Glutamatergic neuron (in vitro differentiated cells): ENCODE data around the gene DSP. TPM values are rescaled to one million over a fixed set of nuclear protein-coding genes. Genes with fewer than 3 reads are reported as not detected.

Experiments used
- DNase-seq: peaks from one replicate; pipeline ENCODE4 v3.0.0; 2022
- H3K27ac Mint-ChIP-seq: one replicate; pipeline ENCODE4 v1.8.0; 2020; ENCODE audit warnings: mild to moderate bottlenecking, mixed read lengths, inconsistent platforms; ENCODE audit not compliant: unreplicated experiment
- H3K27me3 Mint-ChIP-seq: one replicate; pipeline ENCODE4 v1.8.0; 2020; ENCODE audit warnings: mild to moderate bottlenecking, moderate library complexity, mixed read lengths, inconsistent platforms; ENCODE audit not compliant: unreplicated experiment
- H3K36me3 Mint-ChIP-seq: one replicate; pipeline ENCODE4 v1.8.0; 2020; ENCODE audit warnings: mild to moderate bottlenecking, mixed read lengths, inconsistent platforms; ENCODE audit not compliant: unreplicated experiment
- H3K4me1 Mint-ChIP-seq: one replicate; pipeline ENCODE4 v1.8.0; 2020; ENCODE audit warnings: mild to moderate bottlenecking, low read depth, mixed read lengths, inconsistent platforms; ENCODE audit not compliant: unreplicated experiment
- H3K4me3 Mint-ChIP-seq: one replicate; pipeline ENCODE4 v1.8.0; 2020; ENCODE audit warnings: mild to moderate bottlenecking, mixed read lengths, inconsistent platforms; ENCODE audit not compliant: unreplicated experiment
- H3K9me3 Mint-ChIP-seq: one replicate; pipeline ENCODE4 v1.8.0; 2020; ENCODE audit warnings: mild to moderate bottlenecking, moderate library complexity, mixed read lengths, inconsistent platforms; ENCODE audit not compliant: unreplicated experiment
- total RNA-seq: library from RNA; stranded (reverse); fragmentation: NEBNext Ultra II Directional; extraction: Animal tissue kit (Norgen Biotek cat#: 25700); gene quantifications from one replicate; pipeline ENCODE4 v1.2.1, GENCODE V29; 2021; ENCODE audit not compliant: unreplicated experiment
- TF ChIP-seq, protein P1 (sequence below): fragments of 200-600 bp; sonication (generic); IDR thresholded peaks from one replicate; pipeline ENCODE4 v1.5.0; 2021; ENCODE audit not compliant: partially characterized antibody, unreplicated experiment

DSP gene
- total RNA-seq, 1 donor from 2014 or later = 8.9 TPM

DNA sequence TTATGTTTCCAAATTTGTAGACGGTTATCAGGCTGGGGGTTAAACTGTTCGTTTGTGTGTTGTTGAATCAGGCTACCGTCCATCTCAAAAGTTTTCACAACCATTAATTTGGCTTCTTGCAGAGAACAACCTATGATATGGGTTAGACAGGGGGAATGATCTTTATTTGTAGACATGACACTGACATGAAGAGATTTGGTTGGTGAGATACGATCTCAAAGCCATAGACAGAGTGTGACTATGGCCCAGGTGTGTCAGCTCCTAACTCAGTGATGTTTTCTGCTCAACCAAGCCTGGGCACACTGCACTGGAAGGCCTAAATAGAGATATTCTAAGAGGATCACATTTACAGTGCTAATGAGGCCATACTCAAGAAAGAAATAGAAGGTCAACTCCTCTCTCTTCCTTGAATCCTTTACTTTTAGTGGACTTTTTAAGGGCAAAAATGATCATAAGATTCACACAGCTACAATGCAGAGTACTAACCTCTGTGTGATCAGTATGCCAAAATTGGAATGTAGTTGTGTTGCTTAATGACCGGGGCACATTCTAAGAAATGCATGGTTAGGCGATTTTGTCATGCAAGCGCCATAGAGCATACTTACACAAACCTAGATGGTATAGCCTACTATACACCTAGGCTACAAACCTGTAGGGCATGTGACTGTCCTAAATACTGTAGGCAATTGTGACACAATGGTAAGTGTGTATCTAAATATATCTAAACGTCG lies 30.9 kb downstream of the DSP start:
- H3K9me3 Mint-ChIP-seq = no peaks in the 10 kb centered on the region
- no peaks in the 10 kb centered on the region for H3K4me1 Mint-ChIP-seq
- H3K27me3 Mint-ChIP-seq = peaks cover 2% of the 10 kb centered on the region
- TF ChIP-seq, protein P1, sequence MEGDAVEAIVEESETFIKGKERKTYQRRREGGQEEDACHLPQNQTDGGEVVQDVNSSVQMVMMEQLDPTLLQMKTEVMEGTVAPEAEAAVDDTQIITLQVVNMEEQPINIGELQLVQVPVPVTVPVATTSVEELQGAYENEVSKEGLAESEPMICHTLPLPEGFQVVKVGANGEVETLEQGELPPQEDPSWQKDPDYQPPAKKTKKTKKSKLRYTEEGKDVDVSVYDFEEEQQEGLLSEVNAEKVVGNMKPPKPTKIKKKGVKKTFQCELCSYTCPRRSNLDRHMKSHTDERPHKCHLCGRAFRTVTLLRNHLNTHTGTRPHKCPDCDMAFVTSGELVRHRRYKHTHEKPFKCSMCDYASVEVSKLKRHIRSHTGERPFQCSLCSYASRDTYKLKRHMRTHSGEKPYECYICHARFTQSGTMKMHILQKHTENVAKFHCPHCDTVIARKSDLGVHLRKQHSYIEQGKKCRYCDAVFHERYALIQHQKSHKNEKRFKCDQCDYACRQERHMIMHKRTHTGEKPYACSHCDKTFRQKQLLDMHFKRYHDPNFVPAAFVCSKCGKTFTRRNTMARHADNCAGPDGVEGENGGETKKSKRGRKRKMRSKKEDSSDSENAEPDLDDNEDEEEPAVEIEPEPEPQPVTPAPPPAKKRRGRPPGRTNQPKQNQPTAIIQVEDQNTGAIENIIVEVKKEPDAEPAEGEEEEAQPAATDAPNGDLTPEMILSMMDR = no peak
- no peak overlapping the region for H3K4me3 Mint-ChIP-seq
- no peak for DNase-seq
- no peak overlapping the region for H3K27ac Mint-ChIP-seq
- no peaks in the 10 kb centered on the region for H3K36me3 Mint-ChIP-seq

DNA sequence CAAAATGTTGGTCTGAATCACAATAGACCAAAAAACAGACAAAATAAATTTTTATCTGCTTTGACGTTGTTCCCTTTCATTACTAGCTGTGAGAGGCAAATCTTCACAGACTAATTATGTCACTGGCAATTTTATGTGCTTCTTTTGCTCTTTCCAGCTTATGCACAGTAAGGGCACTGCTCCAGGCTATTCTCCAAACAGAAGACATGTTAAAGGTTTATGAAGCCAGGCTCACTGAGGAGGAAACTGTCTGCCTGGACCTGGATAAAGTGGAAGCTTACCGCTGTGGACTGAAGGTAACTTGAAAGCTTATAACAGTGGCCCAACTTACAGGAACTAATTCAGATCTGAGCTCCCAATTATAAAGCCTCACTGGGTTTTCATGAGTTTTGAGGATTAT lies 33.0 kb downstream of the DSP start:
- Mint-ChIP-seq H3K4me3 (no peak overlapping the region), H3K27ac (no peak overlapping the region), H3K4me1 (no peaks in the 10 kb centered on the region), H3K36me3 (no peaks in the 10 kb centered on the region), H3K9me3 (no peaks in the 10 kb centered on the region), H3K27me3 (no peaks in the 10 kb centered on the region)
- DNase-seq = no peak
- TF ChIP-seq, protein P1 = no peak

DNA sequence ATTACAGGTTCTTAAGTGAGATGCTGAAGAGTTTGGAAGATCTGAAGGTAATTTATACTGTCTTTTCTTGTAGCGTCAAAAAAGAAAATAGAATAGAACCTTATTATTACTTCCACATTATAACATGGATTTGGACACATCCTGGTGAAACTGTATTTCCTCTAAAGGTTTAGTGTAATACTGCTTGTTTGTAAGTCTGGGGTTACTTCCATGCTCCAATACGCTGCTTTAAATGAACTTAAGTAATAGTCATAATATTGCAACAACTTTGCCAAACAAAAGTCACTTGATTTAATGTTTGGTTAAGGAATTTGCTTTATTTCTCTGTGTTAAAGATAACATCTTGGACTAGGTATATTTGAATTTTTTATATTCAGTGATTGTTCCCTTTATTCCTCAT lies 37.0 kb downstream of the DSP start:
- no peaks in the 10 kb centered on the region for H3K9me3 Mint-ChIP-seq
- TF ChIP-seq, protein P1 = no peak
- H3K27ac Mint-ChIP-seq = no peak overlapping the region
- no peaks in the 10 kb centered on the region for H3K4me1 Mint-ChIP-seq
- H3K27me3 Mint-ChIP-seq = peaks cover 3% of the 10 kb centered on the region
- DNase-seq = no peak
- H3K4me3 Mint-ChIP-seq = no peak overlapping the region
- H3K36me3 Mint-ChIP-seq = peaks cover 6% of the 10 kb centered on the region

DNA sequence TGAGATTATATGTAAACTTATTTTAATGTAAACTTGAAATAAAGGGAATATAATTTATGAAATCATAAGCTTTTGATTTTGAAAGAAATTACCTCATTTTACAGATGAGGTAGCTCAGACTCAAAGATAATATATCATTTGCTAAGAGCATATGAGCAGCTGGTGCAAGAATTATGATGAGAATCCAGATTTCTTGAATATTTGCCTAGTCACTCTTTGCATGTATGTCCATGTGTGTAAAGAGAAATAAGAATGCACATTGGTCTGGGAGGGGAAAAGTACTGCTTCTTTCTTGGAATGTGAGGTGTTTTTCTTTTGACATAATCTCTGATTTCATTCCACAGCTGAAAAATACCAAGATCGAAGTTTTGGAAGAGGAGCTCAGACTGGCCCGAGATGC lies 37.5 kb downstream of the DSP start:
- no peak overlapping the region for H3K27ac Mint-ChIP-seq
- H3K4me3 Mint-ChIP-seq = no peak overlapping the region
- H3K27me3 Mint-ChIP-seq = peaks cover 3% of the 10 kb centered on the region
- TF ChIP-seq, protein P1 = no peak
- H3K4me1 Mint-ChIP-seq = no peaks in the 10 kb centered on the region
- H3K9me3 Mint-ChIP-seq = no peaks in the 10 kb centered on the region
- H3K36me3 Mint-ChIP-seq = peaks cover 6% of the 10 kb centered on the region
- no peak for DNase-seq

DNA sequence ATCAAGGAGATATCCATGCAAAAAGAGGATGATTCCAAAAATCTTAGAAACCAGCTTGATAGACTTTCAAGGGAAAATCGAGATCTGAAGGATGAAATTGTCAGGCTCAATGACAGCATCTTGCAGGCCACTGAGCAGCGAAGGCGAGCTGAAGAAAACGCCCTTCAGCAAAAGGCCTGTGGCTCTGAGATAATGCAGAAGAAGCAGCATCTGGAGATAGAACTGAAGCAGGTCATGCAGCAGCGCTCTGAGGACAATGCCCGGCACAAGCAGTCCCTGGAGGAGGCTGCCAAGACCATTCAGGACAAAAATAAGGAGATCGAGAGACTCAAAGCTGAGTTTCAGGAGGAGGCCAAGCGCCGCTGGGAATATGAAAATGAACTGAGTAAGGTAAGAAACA lies 38.4 kb downstream of the DSP start:
- DNase-seq = no peak
- TF ChIP-seq, protein P1 = no peak
- H3K27ac Mint-ChIP-seq = no peak overlapping the region

More for the DNA sequence above, 38.4 kb downstream of the DSP start:
- Mint-ChIP-seq H3K4me3 (no peak overlapping the region), H3K4me1 (no peaks in the 10 kb centered on the region), H3K27me3 (peaks cover 3% of the 10 kb centered on the region), H3K9me3 (no peaks in the 10 kb centered on the region), H3K36me3 (peaks cover 11% of the 10 kb centered on the region)
